Dermis blood vessel endothelial cell (primary cell): Measurements from ENCODE around the gene PTH2. TPM values are rescaled to one million over a fixed set of nuclear protein-coding genes. Genes with fewer than 3 reads are reported as not detected.
"Not testable (repeated sequence)": the region's sequence is repeated elsewhere in the genome, so short reads cannot be mapped to it uniquely, and the experiment has no call there.

Source experiments
- DNase-seq: peaks from one replicate; pipeline ENCODE4 v3.0.0; 2010
- total RNA-seq: library from RNA; depleted of rRNA; stranded (reverse); fragments of >200 nt; gene quantifications from 2 replicates; pipeline ENCODE4 v1.2.3, GENCODE V29; 2014

The PTH2 gene
- total RNA-seq, 1 donor from 2014 or later, result not detected

DNA sequence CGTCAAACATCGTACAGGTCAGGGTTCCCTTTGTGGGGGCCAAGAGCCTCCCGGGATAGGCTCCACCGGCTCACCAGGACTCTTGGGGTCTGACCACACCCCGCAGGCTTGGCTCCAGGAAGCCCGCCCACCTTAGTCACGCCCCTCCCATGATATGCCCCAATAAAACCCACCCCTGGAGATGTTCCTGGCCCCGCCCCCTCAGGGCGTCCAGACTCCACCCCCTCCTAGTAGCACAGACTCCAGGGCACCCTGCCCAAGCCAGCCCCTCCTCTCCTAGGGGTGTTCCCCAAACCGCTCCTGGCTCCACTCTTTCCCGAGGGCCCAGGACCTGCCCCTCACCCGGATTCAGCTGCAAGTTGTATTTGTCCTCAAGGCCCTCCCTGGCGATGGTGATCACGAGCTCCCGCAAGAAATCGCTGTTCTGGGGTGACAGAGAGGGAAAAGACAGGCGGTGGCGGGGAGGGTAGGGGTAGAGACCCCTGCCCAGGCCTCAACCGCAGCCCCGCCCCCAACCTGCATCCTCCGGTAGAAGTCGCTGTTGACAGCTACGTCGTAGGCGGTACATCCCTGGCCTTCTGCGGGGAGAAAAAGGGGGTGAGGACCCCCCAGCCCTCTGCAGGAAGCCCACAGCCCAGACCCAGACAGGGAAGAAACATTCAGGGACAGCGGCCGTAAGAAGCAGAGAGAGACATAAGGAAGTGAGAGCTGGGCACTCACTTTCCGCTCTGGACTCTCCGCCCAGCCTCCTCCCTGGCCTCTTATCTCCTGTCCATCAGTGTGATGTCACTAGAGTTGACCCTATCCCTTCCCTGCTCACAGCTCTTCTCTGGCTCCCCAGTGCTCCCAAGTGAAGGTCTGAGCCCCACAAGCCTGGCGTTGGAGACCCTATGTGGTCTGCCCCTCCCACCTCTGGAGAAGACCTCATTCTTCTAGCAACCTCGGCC lies 24.5 kb upstream of the PTH2 start:
- DNase-seq, result peak; percentile 25

DNA sequence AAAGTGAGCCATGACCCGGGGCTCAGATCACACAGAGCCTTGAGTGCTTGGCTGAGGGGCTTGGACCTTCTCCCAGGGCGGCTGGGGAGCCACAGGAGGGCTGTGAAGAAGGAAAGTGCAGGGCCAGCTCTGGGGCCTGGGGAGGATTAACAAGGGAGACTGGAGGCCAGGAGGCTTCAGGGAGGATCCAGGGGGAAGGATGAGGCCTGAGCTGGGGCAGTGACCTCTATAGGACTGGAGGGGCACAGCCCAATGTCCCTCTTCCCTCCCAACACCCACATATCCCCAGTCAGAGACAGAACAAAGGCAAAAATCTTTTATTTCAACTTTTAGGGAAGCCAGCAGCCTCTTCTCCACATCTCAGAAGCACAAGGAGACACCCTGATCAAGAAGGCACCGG lies 22.8 kb upstream of the PTH2 start:
- DNase-seq, result no peak

DNA sequence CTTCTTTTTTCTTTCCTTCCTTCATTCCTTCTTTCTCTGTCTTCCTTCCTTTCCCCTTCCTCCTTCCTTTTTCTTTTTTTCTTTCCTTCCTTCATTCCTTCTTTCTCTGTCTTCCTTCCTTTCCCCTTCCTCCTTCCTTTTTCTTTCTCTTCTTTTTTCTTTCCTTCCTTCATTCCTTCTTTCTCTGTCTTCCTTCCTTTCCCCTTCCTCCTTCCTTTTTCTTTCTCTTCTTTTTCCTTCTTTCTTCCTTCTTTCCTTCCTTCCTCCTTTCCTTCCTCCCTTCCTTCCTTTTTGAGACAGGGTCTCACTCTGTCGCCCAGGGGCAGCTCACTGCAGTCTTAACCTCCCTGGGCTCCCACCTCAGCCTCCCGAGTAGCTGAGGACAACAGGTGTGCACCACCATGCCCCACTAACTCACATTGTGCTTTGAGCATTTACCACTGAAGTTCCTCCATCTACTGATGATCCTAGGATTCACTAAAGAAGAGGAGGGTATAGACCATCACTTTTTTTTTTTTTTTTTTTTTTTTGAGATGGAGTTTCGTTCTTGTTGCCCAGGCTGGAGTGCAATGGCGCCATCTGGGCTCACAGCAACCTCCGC lies 21.0 kb upstream of the PTH2 start:
- DNase-seq, result not testable (repeated sequence)

DNA sequence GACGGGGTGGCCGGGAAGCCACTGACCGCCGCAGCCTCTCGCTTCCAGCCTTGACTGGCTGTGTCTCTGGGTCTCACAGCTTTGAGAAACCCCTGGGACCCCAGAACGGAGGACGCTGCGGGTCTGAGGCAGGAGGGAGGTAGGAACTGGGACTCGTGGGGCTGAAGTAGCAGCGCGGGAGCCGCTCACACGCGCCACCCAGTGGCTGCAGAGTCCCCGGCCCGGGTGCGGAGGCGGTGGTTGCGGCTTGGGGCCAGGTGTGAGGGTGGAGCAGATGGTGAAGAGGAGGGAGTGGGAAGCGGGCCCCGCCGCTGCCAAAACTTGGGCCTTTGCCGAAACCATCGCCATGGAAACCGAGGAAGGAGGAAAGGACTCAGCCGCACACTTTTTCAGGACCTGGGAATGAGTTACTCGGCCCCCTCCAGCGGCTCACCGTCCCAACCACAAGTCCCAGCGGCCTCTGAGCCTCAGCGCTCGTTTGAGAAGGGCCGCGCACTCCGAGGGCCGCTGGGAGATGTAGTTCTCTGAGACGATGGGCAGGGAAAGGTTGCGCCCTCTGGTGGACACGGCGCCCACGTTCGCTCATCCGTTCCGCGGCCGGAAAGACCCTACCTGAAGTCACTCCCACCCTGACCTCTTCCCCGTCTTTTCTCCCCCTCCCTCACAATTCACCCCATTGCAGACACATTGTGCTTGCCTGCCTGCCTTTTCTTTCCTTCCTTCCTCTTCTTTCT lies 20.3 kb upstream of the PTH2 start:
- peak; percentile 96 for DNase-seq

DNA sequence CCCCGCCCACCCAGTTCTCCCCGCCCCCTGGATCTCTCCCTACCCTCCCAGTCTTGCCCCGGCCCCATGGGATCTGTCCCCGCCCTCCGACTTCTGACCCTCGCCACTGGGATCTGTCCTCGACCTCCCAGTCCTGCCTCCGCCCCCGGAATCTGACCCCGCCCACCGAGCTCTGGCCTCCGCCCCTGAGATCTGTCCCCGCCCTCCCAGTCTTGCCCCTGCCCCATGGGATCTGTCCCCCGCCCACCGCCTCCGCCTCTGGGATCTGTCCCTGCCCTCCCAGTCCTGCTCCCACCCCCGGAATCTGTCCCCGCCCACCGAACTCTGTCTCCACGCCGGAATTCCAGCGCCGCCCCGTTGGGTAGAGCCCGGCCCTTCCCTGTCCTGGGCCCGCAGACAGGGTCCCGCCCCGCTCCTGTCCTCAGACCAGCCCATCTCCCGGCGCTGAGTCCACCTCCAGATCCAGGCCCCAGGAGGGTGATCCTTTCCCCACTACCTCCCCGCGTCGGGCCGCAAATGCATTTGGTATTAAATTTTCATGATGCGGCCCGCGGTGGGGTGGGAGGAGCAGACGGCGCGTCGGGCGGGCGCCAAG lies 19.6 kb upstream of the PTH2 start:
- peak; percentile 85 for DNase-seq

DNA sequence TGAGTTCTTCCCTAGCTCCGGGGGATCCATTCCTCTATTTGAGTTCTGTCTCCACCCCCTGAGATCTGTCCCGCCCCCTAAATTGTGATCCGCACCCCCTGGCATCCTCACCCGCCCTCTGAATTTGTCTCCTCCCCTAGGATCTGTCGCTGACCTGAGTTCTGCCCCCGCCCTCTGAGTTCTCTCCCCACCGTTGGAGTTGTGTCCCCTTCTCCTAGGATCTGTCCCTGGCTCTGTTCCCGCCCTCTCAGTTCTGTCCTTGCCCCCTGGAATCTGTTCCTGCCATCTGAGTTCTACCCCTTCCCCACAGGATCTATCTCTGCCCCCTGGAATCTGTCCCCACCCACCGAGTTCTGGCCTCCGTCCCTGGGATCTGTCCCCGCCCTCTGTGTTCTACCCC lies 19.1 kb upstream of the PTH2 start:
- DNase-seq, result no peak

DNA sequence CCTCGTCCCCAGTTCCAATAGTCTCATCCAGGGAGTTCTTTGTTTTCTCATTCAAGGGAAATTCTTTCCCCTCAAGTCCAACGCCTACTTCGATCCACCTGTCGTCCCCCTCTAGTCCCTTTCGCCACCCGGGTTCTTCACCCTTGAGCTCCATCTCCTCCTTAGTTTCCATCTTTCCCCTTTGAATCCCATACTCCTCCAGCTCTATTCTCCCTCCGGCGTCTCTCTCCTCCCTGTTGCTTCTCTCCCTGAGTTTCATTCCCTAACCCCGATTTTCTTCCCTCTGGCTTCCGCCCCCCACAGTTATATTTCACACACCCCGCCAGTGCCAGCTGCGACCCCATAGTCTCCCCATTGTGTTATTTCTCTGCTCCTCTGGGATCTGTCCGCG lies 18.7 kb upstream of the PTH2 start:
- DNase-seq, result no peak

DNA sequence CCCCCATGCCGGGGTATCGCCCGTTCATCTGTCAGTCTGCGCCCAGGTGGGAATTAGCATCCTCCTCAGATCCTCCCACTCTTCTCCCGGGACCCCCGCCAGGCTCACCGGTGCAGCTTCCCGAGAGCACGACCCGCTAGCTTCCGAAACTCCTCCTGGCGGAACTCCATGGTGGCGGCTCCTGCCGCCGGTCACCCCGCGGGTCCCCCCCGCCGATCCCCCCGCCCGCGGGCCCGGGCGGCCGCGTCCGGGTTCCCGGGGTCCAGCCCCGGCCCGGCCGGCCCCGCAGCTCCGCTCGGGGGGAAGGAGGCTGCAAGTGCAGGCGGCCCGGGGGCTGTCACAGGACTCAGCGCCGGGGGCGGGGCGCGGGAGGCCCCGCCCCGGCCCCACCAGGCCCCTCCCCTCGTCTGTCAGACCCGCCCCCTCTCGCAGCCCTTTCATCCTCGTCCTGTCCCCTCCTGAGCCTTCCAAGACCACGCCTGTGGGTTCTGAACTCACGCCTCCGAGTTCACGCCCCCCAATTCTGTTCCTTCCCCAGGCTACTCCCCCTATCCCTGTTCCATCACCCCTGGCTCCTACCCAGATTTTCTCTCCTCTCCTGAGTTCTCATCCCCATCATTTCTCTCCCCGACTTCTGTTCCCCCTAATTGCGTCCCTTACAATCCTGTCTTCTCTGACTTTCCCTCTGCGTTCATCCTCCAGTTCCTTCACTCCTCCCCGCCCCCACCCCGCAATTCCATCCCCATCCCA lies 18.1 kb upstream of the PTH2 start, which contains the start of gene SLC17A7:
TSS of gene SLC17A7 (minus strand) at position 318 of the 750 bp plus-strand sequence. CDS start at position 170, 148 bp downstream.
- no peak for DNase-seq

DNA sequence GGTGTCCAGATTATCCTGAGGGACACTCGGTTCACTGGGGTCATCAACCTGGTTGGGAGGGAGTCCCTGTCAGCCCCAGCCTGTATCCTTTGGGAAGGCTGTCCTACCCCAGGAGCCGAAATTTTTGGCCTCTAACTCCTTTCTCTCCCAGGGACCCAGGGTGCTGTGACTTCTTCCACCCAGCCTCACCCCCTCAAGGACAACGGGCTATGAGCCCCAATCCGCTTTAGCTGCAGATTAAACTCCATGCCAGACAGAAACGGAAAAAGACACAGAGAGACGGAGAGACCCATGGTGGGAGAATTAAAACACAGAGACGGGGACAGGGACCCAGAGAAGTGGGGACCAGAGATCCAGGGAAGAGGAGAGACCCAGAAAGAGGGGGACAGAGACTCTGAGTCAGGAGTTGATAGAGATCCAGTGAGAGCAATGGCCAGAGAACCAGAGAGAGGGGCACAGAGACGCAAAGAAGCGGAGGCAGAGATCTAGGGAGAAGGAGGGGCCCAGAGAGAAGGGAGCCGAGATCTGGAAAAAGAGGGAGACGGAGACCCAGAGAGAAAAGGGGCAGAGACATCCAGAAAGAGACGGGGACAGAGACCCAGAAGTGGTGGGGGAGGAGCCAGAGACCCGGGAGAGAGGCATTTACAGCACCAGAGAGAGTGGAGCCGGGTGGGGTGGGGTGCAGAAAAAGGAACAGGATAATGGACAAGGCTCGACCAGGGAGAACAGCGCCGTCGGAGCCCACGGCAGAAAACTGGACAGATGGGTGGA lies 17.4 kb upstream of the PTH2 start:
- DNase-seq, result no peak

DNA sequence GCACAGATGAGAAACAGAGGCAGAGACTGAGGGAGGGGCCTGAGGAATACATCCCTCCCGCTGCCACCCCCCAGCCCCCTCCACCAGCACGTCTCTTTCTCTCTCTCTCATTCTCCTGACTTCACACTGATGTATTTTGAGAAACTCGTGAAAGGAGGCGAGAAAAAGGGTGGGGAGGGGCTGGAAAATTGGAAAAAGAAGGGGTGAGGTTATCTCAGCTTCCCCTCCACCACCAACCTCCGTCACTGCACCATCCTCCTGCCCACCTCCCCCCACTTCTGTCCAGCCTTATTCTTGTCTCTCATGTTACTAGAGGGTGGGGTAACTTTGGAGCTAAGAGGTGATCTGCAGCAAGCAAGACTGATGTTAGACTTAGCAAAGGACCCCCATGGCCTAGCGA lies 16.6 kb upstream of the PTH2 start:
- no peak for DNase-seq

DNA sequence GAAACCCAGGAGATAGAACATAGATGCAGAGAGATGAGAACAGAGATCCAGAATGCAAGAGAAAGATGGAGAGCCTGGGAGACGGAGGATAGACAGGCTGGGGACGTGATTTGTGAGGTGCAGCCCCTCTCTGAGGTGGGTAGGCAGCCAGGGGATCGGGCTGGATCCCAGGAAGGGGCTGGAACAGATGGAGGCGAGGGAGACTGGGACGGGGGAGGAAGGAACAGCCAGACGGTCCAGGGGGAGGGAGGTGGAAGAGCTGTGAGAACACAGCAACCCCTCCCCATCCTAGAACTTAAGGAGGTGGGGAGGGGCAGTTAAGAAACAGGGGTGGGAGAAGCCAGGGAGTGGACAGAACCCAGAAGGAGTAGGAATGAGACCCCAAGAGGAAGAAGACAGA lies 15.0 kb upstream of the PTH2 start:
- no peak for DNase-seq

DNA sequence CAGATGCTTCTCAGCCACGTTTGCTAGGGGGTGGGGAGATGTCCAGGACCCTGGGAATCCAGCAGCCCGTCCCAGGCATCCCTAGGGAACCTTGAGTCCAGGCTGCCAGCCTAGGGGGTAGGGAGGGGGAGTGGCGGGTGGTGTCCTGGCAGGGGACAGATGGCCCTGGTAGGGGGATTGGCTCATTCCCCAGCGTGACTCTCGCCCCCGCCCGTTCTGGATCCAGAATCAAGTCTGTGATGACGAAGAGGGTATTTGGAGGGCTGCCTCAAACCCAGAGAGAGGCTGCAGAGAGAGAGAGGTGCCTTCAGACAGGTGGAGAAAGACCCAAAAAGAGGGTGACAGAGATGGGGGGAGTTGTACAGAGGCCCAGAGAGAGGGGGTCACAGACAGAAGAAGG lies 14.0 kb upstream of the PTH2 start:
- DNase-seq, result no peak

DNA sequence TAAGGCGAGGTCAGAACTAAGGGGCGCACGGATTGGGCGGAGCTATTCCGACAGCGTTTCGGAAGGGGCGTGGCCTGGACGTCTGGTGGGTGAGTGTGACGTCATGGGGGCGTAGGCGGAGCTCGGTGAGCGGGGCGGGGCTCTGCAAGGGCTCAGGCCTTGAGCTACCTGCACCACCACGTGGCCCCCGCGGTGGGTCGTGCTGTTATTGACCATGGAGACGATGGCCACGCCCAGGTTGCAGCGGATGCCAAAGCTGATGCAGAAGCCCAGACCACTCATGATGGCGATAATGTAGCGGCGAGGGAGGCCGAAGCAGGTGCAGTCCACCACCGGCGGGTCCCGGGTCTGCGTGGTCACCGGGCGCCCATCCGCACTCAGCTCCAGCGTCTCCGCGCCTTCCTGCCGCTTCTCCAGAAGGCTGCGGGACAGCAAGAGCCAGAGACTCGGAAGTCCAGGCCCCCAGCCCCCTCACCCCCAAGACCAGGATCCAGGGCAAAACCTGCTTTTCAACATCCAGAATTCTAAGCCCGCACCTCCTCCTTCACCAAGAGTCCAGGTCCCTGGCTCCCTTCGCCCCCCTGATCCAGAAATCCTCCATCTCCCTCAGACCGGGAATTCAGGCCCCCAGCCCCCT lies 13.3 kb upstream of the PTH2 start:
- peak; percentile 42 for DNase-seq

DNA sequence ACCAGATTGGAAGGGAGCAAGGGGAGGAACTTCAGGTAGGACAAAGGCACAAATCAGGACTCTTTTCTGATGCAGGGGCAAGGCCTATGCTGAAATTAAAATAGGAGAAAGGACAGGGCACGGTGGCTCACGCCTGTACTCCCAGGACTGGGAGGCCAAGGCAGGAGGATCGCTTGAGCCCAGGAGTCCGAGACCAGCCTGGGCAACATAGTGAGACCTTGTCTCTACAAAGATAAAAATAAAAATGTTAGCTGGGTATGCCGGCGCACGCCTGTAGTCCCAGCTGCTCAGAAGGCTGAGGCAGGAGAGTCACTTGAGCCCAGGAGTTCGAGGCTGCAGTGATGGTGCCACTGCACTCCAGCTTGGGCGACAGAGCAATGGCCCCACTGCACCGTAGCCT lies 12.4 kb upstream of the PTH2 start:
- no peak for DNase-seq

DNA sequence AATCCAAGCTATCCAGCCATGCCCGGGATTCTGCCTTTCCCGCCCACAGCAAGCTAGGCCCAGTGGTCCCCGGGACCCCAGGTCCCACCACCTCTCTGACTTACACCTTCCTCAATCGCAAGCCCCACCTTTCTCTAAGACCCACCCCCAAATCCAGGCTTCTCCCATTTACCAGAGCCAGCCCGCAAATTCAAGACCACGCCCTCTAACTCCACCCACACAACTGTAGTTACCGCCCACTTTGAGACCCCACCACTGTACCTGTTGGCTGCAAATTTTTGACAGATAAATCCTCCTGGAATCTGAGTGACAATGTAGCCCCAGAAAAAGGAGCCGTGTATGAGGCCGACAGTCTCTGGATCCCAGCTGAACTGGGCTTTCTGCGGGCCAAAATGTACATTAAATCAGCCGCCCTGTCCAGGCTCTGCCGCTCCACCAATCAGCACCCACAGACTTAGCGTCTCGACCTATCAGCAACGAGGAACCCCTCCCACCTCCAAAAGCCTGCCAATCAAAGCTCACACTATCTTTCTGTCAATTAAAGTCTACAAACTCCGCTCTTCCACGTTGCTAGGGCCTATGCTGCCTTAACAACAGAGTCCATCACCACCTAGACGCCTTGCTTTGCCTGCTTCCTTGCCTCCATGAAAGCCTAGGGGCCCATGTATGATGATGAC lies 11.8 kb upstream of the PTH2 start:
- DNase-seq, result peak; percentile 18

DNA sequence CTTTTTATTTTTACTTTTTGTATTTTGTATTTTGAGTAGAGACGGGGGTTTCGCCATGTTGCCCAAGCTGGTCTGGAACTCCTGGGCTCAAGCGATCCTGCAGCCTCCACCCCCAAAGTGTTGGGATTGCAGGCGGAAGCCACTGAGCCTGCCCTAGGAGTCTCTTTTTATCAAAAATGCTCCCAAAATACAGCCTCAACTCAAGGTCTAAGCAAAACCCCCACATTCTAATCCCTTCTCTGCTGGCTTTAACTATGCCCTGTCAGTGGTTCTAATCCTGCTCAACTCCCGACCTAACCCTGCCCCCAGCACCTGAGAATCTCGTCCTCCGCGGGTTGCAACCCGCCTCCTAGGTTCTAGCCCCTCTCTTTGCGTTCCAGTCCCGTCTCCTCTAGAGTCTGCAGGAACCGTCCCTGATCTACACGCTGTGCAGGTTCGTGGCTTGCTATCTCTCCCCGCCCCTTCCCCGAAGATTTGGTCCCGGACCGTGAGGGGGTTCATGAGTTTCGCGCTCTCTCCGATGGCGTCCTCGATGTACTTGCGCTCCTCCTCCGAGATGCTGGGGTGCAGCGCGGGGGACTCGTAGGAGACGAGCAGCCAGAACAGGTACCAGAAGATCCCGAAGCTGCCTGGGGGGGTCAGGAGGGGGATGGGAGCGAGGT lies 10.1 kb upstream of the PTH2 start:
- DNase-seq, result no peak

DNA sequence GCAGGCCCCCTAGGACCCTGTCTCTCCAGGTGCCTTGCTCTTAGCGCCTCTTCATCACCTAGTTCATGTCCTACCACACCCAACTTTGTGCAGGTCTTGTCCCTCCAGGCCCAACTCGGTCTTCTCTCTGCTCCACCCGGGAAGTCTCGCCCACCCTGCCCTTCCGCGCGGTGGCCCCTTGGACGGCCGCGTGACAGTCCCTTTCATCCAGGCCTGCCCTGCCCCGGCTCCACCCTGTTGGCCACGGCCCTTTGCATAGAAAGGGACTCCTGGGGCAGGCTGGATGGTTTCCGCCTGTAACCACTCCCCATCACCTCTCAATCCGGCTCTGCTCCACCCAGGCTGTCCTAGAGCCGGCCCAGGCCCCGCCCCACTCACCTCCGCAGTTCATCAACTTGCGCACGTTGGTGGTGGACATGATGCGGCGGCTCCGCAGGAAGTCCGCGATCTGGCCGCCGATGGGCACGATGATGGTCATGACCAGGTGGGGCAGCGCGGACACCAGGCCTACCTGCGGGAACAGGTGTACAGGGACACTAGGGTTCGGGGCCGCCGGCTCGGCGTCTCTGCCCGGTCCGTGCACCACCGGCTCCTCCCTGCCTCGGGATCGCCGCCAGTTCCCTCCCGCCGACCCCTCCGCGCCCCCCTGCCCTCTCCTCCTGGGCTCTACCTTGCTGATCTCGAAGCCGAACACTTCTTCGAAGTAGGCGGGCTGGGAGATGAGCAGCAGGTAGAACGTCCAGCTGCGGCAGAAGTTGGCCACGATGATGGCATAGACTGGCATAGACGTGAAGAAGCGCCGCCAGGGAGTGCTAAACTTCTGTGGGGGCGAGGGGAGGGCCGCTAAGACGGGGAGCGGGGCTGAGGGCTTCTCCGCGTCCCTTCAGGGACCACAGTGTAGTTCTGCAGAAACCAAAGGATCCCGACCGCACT lies 9.2 kb upstream of the PTH2 start:
- DNase-seq, result no peak

DNA sequence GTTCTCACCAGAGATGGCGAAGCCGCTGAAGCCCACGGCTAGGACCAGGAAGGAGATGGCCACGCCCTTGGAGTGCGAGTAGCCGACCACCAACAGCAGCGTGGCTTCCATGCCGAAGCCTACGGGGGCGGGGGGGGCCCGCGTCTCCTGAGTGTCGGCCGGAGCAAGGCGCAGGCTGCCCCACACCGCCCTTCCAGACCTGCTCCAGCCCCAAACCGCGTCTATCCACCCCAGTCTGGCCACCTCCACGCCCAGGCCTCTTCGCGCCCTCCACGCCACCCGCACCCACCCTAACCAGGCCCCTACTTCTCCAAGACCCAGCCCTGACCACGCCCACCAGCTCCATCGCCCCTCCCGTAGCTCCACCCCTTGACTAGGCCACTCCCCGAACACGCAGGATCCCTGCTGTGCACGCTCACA lies 8.1 kb upstream of the PTH2 start:
- no peak for DNase-seq
